HCT116 (cell line): ENCODE data around the gene KRT77. TPM values are rescaled to one million over a fixed set of nuclear protein-coding genes. Genes with fewer than 3 reads are reported as not detected.

Source experiments
- ATAC-seq: fragments of 200-7000 bp; cut with Tn5 transposase; 2 replicates; pipeline ENCODE4 v1.9.1; 2020; ENCODE audit warnings: mild to moderate bottlenecking, moderate library complexity
- BruUV-seq: library from RNA; stranded (reverse); fragments of 400-500 nt; replicated peaks from 2 replicates; lab custom pipeline; 2021; lab: Mats Ljungman, UMichigan
- CTCF ChIA-PET: fragments of 300-600 bp; sonication (Branson Sonifier 250); formaldehyde crosslinking; loops from one replicate; lab custom pipeline; 2021; ENCODE audit warnings: antibody characterized with exemption; lab: Charles Lee
- POLR2A ChIA-PET: fragments of 300-600, 350-600 bp; sonication (Branson Sonifier 250); formaldehyde crosslinking; loops from one replicate; lab custom pipeline; 2021; ENCODE audit warnings: antibody characterized with exemption; lab: Charles Lee
- RAD21 ChIA-PET, 2 experiments: fragments of 300-600 bp; sonication (Branson Sonifier 250); formaldehyde crosslinking; loops; one replicate each; lab custom pipeline; 2023; ENCODE audit warnings: low total read pairs in 2 of 2; ENCODE audit not compliant: uncharacterized antibody in 2 of 2, unreplicated experiment in 2 of 2, low non-redundant PET in 1 of 2; lab: Charles Lee
- DNase-seq: peaks from one replicate; pipeline ENCODE4 v3.0.0-alpha.2; 2010; ENCODE audit warnings: low read depth, low spot score
- H2AFZ ChIP-seq: fragments of 200-600 bp; shearing (Covaris generic), sonication (generic); 2 replicates; pipeline ENCODE4 v1.6.1; 2017; ENCODE audit warnings: low read depth, mixed run types, mixed read lengths, antibody characterized with exemption, low read length; ENCODE audit not compliant: poor library complexity, severe bottlenecking
- H3K27ac ChIP-seq: 2 replicates; pipeline ENCODE4 v1.5.1; 2012; ENCODE audit warnings: low read depth, low read length
- H3K27me3 ChIP-seq: fragments of 200-600 bp; sonication (generic); 2 replicates; pipeline ENCODE4 v1.6.1; 2016; ENCODE audit warnings: mixed run types, low read length, mixed read lengths; ENCODE audit not compliant: insufficient read depth
- H3K36me3 ChIP-seq, 2 experiments: fragments of 200-500 bp in 1 of 2; fragments of 200-600 bp in 1 of 2; sonication (Bioruptor generic) in 1 of 2; sonication (generic) in 1 of 2; 2 replicates each; pipeline versions ENCODE4 v1.5.1 to v1.6.1; 2014 to 2016; ENCODE audit warnings: low read length in 2 of 2, inconsistent platforms in 1 of 2, mixed read lengths in 1 of 2, mixed run types in 1 of 2; ENCODE audit not compliant: insufficient read depth in 2 of 2, control insufficient read depth in 1 of 2
- H3K4me1 ChIP-seq, 2 experiments: fragments of 200-600 bp in 1 of 2; sonication (generic) in 1 of 2; 2 replicates each; pipeline versions ENCODE4 v1.5.1 to v1.6.1; 2012 to 2017; ENCODE audit warnings: low read length in 2 of 2, inconsistent platforms in 1 of 2, mild to moderate bottlenecking in 1 of 2, mixed read lengths in 1 of 2, mixed run types in 1 of 2, moderate library complexity in 1 of 2; ENCODE audit not compliant: insufficient read depth in 2 of 2, control insufficient read depth in 1 of 2
- H3K4me2 ChIP-seq: fragments of 200-600 bp; sonication (generic); 2 replicates; pipeline ENCODE4 v1.6.1; 2017; ENCODE audit warnings: mixed run types, low read length, mixed read lengths
- H3K4me3 ChIP-seq, 2 experiments: fragments of 200-600 bp in 1 of 2; sonication (generic) in 1 of 2; replicated peaks in 1 of 2; 2 replicates each; pipeline ENCODE4 v1.5.1; 2011 to 2016; ENCODE audit warnings: low read length in 2 of 2, control low read depth in 1 of 2, low read depth in 1 of 2, mild to moderate bottlenecking in 1 of 2, mixed read lengths in 1 of 2, mixed run types in 1 of 2
- H3K79me2 ChIP-seq: fragments of 200-600 bp; sonication (generic); 2 replicates; pipeline ENCODE4 v1.6.1; 2017; ENCODE audit warnings: mild to moderate bottlenecking, mixed run types, low read length, moderate library complexity, mixed read lengths; ENCODE audit not compliant: insufficient read depth
- H3K9ac ChIP-seq: fragments of 200-600 bp; sonication (generic); 2 replicates; pipeline ENCODE4 v1.6.1; 2016; ENCODE audit warnings: low read length, mixed read lengths
- H3K9me2 ChIP-seq: fragments of 200-600 bp; sonication (generic), shearing (Covaris generic); 2 replicates; pipeline ENCODE4 v1.6.1; 2017; ENCODE audit warnings: mixed run types, mild to moderate bottlenecking, moderate library complexity; ENCODE audit not compliant: insufficient read depth
- H3K9me3 ChIP-seq, 2 experiments: fragments of 200-500 bp in 1 of 2; fragments of 200-600 bp in 1 of 2; sonication (Bioruptor generic) in 1 of 2; sonication (generic) in 1 of 2; 2 replicates each; pipeline ENCODE4 v1.6.1; 2014 to 2017; ENCODE audit warnings: low read length in 2 of 2, mixed read lengths in 2 of 2, inconsistent platforms in 1 of 2, low read depth in 1 of 2, mild to moderate bottlenecking in 1 of 2, mixed run types in 1 of 2, moderate library complexity in 1 of 2; ENCODE audit not compliant: control insufficient read depth in 1 of 2, insufficient read depth in 1 of 2
- H4K20me1 ChIP-seq: fragments of 200-600 bp; sonication (generic), shearing (Covaris generic); 2 replicates; pipeline ENCODE4 v1.6.1; 2017; ENCODE audit warnings: mixed run types, mild to moderate bottlenecking, moderate library complexity; ENCODE audit not compliant: insufficient read depth
- CBX3 ChIP-seq: IDR thresholded peaks from 2 replicates; pipeline ENCODE4 v1.6.1; 2012; ENCODE audit warnings: low read depth
- CEBPB ChIP-seq: IDR thresholded peaks from 2 replicates; pipeline ENCODE4 v1.6.1; 2012; ENCODE audit warnings: low read depth
- EZH2 ChIP-seq: fragments of 200-600 bp; sonication (generic); IDR thresholded peaks from 2 replicates; pipeline ENCODE4 v1.6.1; 2017; ENCODE audit warnings: antibody characterized with exemption, mixed run types
- EZH2phosphoT487 ChIP-seq: fragments of 200-600 bp; IDR thresholded peaks from 2 replicates; pipeline ENCODE4 v1.6.1; 2018; ENCODE audit warnings: antibody characterized with exemption, borderline replicate concordance
- FOSL1 ChIP-seq: IDR thresholded peaks from 2 replicates; pipeline ENCODE4 v1.6.1; 2012; ENCODE audit warnings: low read depth
- JUND ChIP-seq: IDR thresholded peaks from 2 replicates; pipeline ENCODE4 v1.6.1; 2012
- POLR2AphosphoS5 ChIP-seq: IDR thresholded peaks from 2 replicates; pipeline ENCODE4 v1.6.1; 2011; ENCODE audit warnings: mild to moderate bottlenecking, low read depth, low read length, moderate library complexity
- SP1 ChIP-seq: IDR thresholded peaks from 2 replicates; pipeline ENCODE4 v1.6.1; 2012; ENCODE audit warnings: low read depth
- SRF ChIP-seq: IDR thresholded peaks from 2 replicates; pipeline ENCODE4 v1.6.1; 2012; ENCODE audit warnings: low read depth
- TCF7L2 ChIP-seq: IDR thresholded peaks from 2 replicates; pipeline ENCODE4 v1.7.0; 2011; ENCODE audit warnings: borderline replicate concordance, inconsistent platforms; ENCODE audit not compliant: insufficient read depth, insufficient read length; ENCODE audit errors: extremely low read depth
- YY1 ChIP-seq: IDR thresholded peaks from 2 replicates; pipeline ENCODE4 v1.6.1; 2011; ENCODE audit warnings: low read length, low read depth, moderate library complexity, mild to moderate bottlenecking; ENCODE audit not compliant: insufficient replicate concordance; ENCODE audit errors: extremely low read depth
- ZFX ChIP-seq: fragments of 450-650 bp; IDR thresholded peaks from 2 replicates; pipeline ENCODE4 v1.6.1; 2017
- ZNF274 ChIP-seq: fragments of 200-500 bp; sonication (Bioruptor generic); IDR thresholded peaks from 2 replicates; pipeline ENCODE4 v1.6.1; 2014; ENCODE audit warnings: mild to moderate bottlenecking, low read depth, low read length, inconsistent platforms
- intact Hi-C: fragments of 100-400 bp; cut with micrococcal nuclease; formaldehyde crosslinking; loops from 2 replicates; pipeline ENCODE4 v1.10.0; 2022
- total RNA-seq: library from RNA; stranded (reverse); gene quantifications from one replicate; pipeline ENCODE4 v1.2.1, GENCODE V29; 2021; ENCODE audit not compliant: unreplicated experiment
- TF ChIP-seq, protein P1 (sequence below), 3 experiments: fragments of 200-600 bp in 1 of 3; sonication (generic) in 1 of 3; IDR thresholded peaks in 2 of 3; conservative IDR thresholded peaks in 1 of 3; 2 replicates each; pipeline ENCODE4 v1.5.1; 2012 to 2017; ENCODE audit warnings: low read depth in 2 of 3, low read length in 2 of 3, antibody characterized with exemption in 1 of 3, borderline replicate concordance in 1 of 3, control low read depth in 1 of 3, mild to moderate bottlenecking in 1 of 3, mixed read lengths in 1 of 3, mixed run types in 1 of 3, moderate library complexity in 1 of 3; ENCODE audit not compliant: insufficient read depth in 1 of 3
- TF ChIP-seq, protein P2 (sequence below): IDR thresholded peaks from 2 replicates; pipeline ENCODE4 v1.6.1; 2012; ENCODE audit warnings: low read depth
- TF ChIP-seq, protein P3 (sequence below): IDR thresholded peaks from 2 replicates; pipeline ENCODE4 v1.6.1; 2011; ENCODE audit warnings: mild to moderate bottlenecking, low read length, moderate library complexity; ENCODE audit not compliant: insufficient replicate concordance; ENCODE audit errors: extremely low read depth

The KRT77 gene
- total RNA-seq, 1 experiment from 2014 or later = not detected

DNA sequence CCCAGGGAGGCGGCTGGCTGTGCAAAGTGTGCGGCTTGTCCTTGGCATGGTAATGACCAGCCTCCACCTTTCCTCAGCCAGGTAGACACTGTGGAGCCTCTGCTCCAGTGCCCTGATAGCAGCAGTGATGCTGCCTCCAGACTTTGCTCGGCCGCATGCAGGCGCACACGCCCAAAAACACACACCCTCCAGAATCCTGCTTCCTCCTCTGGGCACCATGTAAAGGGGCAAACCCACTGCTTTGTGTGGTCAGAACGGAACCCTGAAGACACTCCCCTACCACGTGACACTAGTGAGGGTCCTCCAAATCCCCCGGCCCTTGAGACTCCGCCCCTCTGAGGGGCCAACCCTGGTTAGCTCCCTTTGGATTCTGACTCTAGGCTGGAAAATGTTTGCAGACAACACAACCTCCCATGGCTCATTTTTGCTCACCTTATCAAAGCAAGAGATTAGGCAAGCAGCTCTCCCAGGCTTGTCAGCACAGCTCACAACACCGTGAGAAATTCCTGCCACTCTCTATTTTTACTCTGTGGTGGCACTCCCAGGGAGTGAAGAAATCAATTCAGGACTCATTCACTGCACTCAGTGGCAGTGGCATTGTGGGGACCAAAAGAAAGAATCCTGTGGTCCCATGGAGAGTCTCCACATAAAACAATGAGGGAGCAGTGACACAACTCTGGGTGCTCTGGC is 4.5 kb downstream of the KRT77 start:
- RAD21 ChIA-PET = no interaction called here
- POLR2A ChIA-PET = no interaction called here

More for the DNA sequence above, 4.5 kb downstream of the KRT77 start:
- DNase-seq = no peak
- Histone ChIP-seq H4K20me1 (no peaks in the 10 kb centered on the region), H3K27ac (no peak overlapping the region), H3K4me1 (no peaks in the 10 kb centered on the region), H2AFZ (no peak overlapping the region), H3K9me2 (no peaks in the 10 kb centered on the region), H3K4me2 (no peak overlapping the region), H3K9me3 (no peaks in the 10 kb centered on the region), H3K4me3 (no peak overlapping the region), H3K79me2 (no peaks in the 10 kb centered on the region), H3K27me3 (peaks cover 10% of the 10 kb centered on the region; the same call in 1 of the 2 replicates), H3K36me3 (no peaks in the 10 kb centered on the region), H3K9ac (no peak overlapping the region)
- no TSS peak for BruUV-seq
- intact Hi-C loops = no loop called here
- TF ChIP-seq TCF7L2 (no peak), SRF (no peak), CEBPB (no peak), FOSL1 (no peak), JUND (no peak), ZFX (no peak), ZNF274 (no peak), EZH2 (no peak), POLR2AphosphoS5 (no peak), CBX3 (no peak), EZH2phosphoT487 (no peak), SP1 (no peak), YY1 (no peak)
- TF ChIP-seq, protein P1, sequence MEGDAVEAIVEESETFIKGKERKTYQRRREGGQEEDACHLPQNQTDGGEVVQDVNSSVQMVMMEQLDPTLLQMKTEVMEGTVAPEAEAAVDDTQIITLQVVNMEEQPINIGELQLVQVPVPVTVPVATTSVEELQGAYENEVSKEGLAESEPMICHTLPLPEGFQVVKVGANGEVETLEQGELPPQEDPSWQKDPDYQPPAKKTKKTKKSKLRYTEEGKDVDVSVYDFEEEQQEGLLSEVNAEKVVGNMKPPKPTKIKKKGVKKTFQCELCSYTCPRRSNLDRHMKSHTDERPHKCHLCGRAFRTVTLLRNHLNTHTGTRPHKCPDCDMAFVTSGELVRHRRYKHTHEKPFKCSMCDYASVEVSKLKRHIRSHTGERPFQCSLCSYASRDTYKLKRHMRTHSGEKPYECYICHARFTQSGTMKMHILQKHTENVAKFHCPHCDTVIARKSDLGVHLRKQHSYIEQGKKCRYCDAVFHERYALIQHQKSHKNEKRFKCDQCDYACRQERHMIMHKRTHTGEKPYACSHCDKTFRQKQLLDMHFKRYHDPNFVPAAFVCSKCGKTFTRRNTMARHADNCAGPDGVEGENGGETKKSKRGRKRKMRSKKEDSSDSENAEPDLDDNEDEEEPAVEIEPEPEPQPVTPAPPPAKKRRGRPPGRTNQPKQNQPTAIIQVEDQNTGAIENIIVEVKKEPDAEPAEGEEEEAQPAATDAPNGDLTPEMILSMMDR (IDR thresholded peaks at IDR 0.05 in 2 of 3, conservative IDR thresholded peaks at IDR 0.05 in 1 of 3; ENCODE audit: borderline replicate concordance in 1 of 3, insufficient read depth in 1 of 3, low read depth in 2 of 3, low read length in 2 of 3) = no peak
- TF ChIP-seq, protein P2, sequence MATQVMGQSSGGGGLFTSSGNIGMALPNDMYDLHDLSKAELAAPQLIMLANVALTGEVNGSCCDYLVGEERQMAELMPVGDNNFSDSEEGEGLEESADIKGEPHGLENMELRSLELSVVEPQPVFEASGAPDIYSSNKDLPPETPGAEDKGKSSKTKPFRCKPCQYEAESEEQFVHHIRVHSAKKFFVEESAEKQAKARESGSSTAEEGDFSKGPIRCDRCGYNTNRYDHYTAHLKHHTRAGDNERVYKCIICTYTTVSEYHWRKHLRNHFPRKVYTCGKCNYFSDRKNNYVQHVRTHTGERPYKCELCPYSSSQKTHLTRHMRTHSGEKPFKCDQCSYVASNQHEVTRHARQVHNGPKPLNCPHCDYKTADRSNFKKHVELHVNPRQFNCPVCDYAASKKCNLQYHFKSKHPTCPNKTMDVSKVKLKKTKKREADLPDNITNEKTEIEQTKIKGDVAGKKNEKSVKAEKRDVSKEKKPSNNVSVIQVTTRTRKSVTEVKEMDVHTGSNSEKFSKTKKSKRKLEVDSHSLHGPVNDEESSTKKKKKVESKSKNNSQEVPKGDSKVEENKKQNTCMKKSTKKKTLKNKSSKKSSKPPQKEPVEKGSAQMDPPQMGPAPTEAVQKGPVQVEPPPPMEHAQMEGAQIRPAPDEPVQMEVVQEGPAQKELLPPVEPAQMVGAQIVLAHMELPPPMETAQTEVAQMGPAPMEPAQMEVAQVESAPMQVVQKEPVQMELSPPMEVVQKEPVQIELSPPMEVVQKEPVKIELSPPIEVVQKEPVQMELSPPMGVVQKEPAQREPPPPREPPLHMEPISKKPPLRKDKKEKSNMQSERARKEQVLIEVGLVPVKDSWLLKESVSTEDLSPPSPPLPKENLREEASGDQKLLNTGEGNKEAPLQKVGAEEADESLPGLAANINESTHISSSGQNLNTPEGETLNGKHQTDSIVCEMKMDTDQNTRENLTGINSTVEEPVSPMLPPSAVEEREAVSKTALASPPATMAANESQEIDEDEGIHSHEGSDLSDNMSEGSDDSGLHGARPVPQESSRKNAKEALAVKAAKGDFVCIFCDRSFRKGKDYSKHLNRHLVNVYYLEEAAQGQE = no peak
- TF ChIP-seq, protein P3, sequence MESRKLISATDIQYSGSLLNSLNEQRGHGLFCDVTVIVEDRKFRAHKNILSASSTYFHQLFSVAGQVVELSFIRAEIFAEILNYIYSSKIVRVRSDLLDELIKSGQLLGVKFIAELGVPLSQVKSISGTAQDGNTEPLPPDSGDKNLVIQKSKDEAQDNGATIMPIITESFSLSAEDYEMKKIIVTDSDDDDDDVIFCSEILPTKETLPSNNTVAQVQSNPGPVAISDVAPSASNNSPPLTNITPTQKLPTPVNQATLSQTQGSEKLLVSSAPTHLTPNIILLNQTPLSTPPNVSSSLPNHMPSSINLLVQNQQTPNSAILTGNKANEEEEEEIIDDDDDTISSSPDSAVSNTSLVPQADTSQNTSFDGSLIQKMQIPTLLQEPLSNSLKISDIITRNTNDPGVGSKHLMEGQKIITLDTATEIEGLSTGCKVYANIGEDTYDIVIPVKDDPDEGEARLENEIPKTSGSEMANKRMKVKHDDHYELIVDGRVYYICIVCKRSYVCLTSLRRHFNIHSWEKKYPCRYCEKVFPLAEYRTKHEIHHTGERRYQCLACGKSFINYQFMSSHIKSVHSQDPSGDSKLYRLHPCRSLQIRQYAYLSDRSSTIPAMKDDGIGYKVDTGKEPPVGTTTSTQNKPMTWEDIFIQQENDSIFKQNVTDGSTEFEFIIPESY = no peak
- ATAC-seq = no peak
- CTCF ChIA-PET = interaction anchor here (1.2 kb wide), 1 partner anchor 303 kb away, joined by 4 read pairs; no protein-coding TSS in a partner anchor
